Measurements from ENCODE around the gene CD200R1.

Gene CD200R1, protein sequence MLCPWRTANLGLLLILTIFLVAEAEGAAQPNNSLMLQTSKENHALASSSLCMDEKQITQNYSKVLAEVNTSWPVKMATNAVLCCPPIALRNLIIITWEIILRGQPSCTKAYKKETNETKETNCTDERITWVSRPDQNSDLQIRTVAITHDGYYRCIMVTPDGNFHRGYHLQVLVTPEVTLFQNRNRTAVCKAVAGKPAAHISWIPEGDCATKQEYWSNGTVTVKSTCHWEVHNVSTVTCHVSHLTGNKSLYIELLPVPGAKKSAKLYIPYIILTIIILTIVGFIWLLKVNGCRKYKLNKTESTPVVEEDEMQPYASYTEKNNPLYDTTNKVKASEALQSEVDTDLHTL

DNA sequence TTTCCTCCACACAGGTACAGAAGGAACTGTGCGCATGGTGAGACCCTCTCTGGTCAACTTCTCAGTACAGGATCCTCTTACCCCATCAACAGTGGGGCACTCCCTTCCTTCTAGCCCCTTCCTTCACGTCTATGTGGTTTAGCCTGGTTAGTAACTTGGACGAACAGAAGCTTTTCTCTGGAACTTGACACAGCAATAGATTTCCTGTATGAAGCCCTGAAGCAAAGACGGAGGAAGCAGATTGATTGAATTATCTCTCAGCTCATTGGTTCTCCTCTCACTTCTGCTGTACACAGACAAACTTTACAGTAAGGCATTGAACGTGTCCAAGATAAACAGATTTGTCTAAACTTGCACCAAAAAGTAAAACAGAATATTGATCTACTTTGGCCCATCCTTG, at the start of gene CD200R1:
CD200R1 (minus strand) TSS at position 210 of the 400 bp plus-strand sequence. CDS start 246 bp downstream, outside the sequence.
- no peak for DNase-seq

DNA sequence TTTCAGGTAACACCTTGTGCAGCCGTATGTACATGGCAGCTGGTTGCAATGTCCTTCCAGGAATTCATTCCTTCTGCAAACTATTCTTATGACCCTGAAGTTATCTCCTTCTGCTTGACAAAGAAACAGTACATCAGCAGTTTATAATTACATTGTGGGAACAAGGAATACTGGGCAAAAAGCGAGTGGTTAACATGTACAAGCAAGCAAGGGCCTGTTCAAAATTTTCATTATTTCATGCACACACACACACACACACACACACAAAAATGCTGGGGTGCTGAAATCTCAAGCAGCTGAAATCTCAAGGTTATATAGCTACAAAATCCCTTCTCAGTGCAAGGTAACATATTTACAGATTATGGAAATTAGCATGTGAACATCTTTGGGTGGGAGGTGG, 46.6 kb upstream of the CD200R1 start:
- DNase-seq = no peak

DNA sequence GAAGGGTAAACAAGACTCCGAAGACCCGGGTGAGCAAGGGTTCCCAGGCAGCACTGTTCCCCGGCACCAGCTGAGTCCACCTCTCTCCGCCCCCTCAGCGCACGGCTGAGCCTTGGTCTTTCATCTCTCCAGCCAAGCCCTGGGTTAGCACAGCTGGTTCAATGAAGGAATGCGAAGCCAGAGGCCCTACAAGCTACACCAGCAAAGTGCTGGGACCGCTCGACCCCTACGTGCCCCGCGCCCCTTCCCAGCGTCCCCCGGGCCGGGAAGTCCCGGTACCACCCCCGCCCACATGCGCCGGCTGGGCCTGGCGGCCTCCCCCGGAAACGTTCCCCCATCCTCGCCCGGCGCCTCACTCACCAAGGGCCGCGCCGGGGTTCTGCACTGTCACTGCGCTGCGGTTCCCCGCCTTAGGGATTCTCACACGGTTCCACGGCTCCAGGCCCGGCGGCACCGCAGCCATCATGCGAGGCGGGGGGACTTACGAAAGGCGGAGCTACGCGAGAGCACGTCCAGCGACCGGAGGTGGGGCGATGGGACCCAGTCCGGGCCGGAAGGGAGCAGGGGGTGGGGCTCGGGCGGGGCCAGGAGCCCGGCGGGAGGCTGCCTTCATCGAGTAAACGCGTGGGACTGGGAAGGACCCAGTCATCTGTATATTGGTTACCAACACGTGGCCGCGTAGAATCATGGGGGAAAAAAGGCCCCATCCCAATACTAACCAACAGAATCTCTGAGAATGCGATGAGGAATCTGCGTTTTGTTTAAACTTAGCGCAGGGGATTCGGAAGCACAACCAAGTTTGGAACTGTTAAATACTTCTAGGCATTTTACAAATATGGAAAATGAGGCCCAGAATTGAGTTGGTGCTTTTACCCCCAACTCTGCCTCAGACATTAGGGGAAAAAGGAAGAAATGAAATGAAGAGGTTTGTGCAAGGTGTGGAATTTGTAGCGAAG, 44.6 kb upstream of the CD200R1 start:
- peak; percentile 90 for DNase-seq

DNA sequence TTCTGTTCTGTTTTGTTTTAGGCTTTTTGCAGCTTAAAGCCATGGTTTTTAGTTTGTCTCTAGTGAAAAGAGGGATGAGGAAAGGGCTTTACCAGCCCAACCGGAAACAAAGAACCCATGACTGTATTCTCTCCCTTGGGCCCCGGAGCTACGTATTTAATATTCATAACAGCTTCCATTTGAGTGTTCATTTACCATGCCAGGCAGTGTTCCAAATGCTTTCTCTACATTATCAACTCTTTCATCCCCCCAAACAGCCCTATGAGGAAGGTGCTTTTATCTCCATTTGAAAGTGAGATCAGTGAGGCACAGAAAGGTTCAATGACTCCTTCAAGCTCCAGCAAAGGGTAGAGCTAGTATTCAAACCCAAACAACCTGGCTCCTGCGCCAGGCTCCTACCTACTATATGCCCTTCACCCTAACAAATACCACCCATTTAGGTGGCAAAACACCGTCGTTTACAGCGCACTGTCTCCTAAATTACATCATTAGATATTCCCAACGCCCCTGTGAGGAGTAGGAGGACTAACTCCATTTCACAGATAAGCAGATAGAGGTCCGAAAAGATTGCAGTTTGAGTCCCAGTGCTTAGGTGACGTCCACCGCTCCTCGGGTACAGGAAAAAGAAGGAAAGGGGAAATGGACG, 43.8 kb upstream of the CD200R1 start:
- no peak for DNase-seq

DNA sequence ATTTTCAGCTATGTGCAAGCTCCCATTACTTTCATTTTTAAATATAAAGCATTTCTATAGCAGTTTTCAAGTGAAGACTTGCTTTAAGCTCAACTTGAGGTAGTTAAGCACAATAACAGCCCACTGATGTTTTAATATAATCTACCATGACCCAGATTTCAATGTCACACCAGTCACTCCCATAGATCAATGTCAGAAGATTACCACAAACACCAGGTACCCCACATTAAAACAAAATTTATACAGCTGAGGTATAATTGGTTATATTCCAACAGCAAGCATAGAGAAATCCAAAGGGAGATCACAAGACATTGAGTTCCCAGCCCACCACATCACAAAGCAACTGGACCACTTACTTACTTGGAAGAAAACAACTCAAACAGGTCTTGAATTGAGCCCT, 38.7 kb upstream of the CD200R1 start:
- DNase-seq = no peak

DNA sequence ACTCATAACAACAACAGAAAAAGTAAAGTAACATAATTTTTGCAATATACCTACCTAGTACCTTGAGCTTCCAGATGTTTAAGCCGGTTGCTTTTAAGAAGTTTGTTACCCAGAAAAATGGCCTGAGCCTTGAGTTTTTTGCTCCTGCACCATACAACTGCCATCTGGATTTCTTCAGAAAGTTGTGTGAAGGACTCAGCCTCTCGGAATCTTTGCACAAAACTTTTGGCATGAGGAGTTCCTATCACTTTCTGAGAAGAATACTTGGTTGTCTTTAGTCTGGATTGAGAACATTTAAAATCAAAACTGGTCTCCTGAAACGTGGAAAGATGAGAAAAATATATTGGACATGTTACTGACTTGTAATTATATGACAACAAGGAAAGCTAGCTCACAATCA, 33.2 kb upstream of the CD200R1 start:
- DNase-seq = no peak

DNA sequence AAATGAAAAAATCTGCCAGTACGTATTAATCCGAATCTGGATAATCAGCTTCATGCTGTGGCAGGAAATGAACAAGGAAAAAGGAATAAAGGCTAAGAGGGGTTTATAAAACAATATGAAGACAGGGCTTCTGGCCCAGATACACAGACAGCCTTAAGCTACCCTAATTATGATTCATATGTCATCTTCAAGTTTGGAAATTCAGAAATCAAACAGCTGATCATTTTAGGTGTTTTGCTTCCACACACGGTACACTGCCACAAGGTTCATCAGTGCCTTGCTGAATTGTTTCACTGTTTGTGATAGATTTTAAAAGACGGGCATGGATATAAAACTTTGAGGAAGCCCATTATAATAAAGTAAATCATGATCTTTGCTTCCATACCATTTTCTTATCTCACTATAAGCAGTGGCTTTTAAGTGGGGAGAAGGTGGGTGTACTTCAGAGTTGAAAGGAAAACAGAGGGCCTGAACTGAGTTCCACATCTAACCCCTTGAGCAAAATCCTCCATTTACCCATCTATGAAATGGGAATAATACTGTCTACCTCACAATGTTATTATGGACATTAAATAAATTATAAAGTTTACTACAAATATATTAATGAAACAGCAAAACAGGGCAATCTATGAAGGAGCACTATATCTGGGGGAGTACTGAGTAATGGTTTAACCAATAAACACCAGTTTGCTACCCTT, 31.6 kb upstream of the CD200R1 start:
- DNase-seq = no peak

DNA sequence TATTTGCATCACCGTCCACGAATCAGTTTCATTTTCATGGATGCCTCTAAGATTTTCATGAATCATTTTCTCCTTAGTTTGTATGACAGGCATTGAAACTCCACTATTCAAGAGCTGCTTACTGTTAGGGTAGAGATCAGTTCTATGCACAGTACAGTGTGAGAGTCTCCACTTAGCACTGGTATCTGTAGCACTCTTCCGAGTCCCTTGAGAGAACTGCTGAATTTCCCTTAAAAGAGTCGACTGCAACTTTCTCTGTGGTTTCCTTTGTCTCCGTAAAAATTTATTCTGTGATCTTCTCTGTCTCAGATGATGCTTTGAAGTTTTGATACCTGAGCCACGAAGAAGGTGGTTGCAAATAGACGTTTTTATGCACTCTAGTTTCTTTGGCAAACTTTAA, 30.7 kb upstream of the CD200R1 start:
- DNase-seq = no peak

DNA sequence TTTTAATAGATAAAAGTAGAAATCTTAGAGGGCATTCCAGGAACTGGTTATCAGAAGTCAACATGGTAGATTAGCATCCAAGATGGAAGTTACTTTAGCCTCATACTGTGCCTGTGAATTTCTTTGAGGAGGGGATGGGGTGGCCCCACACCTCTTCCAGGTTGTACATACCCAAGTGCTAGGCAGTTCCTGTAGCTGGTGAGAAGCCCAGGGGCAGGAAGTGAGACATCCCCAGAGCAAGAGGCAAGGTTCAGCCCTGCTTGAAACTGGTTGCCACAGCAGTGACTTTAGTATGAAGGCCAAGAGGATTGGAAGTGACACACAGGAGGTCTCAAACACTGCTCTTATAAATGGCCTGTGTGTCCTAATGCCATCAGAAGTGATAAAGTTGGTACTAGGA, 27.8 kb upstream of the CD200R1 start:
- no peak for DNase-seq

DNA sequence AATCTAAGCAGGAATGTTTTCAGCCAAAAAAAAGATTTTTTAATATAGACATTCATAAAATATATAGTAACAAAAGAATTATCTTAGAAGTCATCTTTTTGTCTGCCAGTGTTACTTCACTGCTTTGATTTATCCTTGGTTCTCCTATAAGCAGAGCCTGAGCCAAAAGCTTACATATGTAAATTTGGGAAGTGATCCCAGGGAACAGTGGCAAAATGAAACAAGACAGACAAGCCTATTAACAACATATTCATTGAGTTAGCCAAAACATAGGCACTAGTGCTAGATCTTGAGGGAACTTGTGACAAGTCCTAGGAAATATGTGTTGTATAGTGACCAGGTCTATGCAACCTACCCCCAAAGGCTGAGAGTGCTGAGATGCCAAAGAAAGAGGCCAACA, 27.1 kb upstream of the CD200R1 start:
- DNase-seq = no peak

DNA sequence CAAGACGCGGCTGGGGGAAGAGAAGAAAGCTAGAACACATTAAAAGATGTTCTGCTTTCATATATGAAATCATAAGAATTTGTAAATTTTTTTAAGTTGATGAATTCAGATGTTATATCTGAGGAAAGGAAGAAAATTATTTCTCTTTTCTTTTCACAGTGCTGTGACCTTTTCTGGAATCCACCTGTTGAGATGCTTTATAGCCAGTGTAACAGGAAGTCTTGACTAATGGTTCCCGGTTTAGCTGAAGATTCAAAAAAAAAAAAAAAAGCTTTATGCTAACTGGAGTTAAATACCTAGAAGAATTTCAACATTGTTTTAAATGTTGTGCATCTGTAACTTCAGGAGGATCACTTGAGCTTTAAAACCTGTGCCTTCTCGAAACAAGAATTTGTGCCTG, 25.8 kb upstream of the CD200R1 start:
- no peak for DNase-seq

DNA sequence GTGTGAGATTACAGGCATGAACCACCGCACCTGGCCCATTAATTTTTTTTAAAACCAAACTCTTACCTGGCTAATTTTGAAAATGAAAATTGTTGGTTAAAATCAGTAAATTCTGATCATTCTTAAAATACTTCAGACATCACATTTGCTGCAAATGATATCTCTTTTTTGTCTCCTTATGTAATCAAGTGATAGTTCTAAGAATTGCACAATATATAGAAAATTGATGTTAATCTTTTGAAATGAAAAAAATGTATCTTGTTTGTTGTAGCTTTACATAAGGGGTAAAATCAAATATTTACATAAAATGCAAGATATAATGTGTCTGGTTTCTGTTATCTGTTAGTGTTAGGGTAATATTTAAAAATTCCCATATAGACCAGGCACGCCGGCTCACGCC, 20.9 kb upstream of the CD200R1 start:
- DNase-seq = no peak

DNA sequence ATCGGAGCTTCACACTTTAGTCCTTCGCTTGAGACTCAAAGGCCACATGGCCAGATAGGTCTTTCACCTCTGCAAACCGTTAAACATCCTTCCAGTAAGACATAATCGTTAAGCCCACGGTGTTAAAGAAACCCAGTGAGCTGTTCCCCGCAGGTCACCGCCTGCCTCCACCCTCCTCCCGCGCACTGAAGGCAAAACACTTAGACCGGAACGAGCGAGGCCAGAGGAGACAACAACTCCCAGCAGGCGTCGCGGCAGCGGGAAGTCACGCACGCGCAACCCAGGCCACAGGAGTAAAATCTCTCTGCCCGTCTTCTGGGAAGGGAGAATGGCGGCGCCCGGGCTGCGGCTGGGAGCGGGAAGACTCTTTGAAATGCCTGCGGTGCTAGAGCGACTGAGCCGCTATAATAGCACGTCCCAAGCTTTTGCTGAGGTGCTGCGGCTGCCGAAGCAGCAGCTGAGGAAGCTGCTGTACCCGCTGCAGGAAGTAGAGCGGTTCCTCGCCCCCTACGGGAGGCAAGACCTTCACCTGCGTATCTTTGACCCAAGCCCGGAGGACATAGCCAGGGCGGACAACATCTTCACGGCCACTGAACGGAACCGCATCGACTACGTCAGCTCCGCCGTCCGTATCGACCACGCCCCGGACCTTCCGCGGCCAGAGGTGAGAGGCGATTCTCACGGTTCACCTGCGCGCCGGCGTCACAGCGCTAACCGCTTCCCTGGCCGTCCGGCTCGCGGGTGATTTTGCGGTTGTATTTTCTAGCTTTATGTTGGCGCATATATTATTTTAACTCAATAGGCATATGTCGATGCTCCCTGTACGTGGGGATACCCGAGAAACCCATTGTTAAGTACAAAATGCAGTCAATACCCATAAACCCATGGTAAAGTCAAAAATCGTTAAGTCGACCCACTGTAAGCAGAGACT, 16.0 kb upstream of the CD200R1 start, which contains the start of gene GTPBP8:
GTPBP8 (plus strand) TSS at position 313 of the 931 bp plus-strand sequence; CDS start at position 329, 16 bp downstream.
- DNase-seq = peak; percentile 91

DNA sequence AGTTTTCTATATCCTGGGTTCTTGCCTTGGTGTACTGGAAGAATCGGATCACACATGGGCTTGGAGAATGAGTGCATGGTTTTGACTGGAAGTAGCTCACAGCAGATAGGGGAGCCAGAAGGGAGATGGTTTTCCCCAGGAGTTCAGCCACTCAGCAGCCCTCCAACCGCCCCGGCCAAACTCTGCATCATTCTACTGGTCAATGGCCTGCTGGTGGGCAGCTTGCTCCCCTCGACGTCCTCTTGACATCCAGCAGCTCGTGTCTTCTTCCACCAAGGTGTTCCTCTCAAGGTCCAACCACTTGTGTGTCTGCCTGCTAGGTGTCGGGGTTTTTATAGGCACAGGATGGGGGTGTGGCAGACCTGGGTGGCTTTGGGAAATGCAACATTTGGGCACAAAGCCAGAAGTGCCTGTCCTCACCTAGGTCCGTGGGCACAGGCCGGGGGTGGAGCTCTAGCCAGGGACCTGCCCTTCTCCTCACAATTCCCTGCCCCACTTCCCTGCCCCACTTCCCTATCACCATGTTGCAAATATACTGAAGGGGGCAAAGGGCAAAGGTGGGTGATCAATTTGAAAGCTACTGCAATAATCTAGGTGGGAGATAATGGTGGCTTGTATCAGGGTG, 12.9 kb upstream of the CD200R1 start:
- DNase-seq = no peak

DNA sequence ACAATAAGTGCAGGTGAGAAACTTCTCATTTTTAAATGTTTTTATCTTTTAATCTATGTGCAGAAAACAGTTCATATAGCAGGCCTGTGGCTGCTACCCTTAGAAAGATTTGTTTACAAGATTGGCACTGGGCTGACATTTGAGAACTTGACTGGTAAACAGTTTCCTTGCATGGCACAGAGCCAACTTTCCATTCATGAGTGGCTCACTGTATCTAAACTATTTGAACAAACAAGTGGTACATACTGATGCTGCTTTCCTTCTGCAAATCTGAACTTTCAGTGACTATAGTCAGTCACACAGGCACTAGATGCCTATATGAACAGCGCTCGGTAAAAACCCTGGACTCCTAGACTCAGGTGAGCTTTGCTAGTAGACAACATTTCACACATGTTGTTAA, 9.6 kb upstream of the CD200R1 start:
- DNase-seq = peak; percentile 36

DNA sequence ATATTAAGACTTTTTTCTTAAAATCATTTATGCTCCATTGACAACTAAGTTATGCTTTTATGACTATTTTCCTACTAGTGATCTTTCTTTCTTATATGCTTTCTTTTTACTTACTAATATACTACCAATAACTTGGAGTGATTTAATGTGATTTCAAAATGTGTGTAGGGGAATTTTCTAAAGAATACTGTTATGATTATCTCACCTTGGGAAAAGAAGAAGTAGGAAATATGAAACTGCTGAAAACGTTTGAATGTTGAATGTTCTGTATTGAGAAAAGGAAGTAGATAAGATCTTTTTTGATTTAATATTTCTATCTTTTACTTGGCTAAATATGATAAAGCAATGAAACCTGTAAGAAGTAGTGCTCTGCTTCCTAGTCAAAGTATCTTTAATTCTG, 7.8 kb upstream of the CD200R1 start:
- DNase-seq = no peak

DNA sequence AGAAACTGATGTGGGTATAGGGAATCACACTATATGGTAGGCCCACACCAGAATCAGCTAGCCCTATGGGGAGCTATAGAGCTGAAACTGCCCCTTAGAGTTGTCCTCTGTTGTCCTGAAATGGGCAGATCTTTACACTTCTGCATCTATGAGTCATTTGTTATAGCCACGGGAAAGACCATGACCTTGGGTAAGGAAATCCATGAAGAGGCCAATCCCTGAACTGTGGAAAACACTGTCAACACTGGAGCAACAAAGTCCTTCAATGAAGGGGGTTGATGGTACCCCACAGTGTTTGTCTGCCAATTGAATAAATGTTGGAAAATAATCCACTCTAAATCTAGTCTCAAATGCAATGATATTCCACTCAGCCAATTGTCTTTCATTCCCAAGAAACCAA, 5.2 kb upstream of the CD200R1 start:
- no peak for DNase-seq

DNA sequence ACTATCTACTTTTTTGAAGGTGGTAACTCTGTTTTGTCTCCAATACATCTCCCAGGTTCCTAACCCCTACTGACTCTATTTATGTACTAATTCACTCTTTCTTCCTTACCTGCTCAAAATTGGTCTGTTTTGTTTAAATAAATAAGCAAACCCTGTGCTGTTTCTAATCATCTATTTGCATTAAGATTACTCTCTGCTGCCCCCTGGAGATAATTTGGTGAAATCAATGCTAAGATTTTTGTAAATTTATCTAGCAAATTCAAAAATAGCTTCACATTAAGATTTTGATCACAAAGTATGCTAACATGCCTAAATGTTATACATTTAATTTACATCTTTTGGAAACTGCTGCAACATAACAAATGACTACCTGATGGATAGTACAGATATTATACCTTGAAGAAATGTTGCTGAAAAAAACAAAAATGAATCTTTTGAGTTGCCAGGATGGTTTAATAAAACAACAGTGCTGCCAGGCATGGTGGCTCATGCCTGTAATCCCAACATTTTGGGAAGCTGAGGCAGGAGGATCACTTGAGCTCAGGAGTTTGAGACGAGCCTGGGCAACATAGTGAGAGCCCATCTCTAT, 4.4 kb upstream of the CD200R1 start:
- DNase-seq = peak; percentile 33

DNA sequence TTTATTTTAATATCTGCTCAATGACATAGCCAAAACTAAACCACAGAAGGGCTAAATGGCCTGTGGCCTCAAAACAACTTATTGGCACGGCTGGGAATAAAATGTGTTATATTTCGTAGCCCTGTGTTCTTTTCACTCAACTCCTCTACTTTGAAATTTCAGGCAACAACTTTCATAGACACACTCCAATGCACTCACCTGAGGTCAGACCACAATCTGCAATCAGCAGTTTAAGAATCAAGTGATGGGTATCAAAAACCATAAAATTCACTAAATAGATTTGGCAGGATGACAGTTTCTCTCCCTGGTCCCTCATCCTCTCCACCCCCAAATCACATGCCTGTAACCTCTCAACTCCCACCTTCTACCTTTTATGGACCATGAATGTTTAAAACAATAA, 2.0 kb upstream of the CD200R1 start:
- no peak for DNase-seq

DNA sequence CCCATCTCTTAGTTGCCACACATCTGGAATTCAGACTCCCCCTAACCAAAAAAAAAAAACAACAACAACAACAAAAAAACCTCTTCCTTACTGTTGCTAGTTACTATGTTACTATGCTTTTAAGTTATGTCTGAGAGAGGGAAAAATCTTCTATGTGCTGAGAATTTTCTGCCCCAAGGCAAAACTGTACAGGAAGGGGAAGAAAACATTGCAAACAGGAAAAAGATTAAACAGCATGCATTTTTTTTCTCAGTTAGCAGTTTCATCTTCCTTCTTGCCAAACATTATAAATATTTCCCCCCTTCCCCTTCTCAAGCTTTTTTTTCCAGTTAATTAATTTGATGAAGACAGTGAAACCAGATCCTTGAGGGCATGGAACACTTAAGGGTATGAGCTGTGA, 1.1 kb upstream of the CD200R1 start:
- no peak for DNase-seq

DNA sequence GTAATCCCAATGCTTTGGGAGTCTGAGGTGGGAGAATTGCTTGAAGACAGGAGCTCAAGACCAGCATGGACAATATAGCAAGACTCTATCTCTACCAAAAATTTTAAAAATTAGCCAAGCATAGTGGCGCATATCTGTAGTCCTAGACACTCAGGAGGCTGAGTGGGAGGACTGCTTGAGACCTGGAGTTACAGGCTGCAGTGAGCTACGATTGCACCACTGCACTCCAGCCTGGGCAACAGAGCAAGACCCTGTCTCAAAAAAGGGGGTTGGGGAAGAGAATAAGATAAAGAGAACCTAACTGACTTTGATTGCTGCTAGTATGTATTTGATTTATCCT, 755 bp downstream of the CD200R1 start:
- DNase-seq = no peak
